Smooth muscle cell (in vitro differentiated cells): ENCODE measurements around the gene NUFIP2. TPM values are rescaled to one million over a fixed set of nuclear protein-coding genes. Genes with fewer than 3 reads are reported as not detected.

Experiments
- DNase-seq: peaks from one replicate; lab custom pipeline; 2025; ENCODE audit not compliant: unreplicated experiment; lab: John Stamatoyannopoulos, UW
- H2AFZ ChIP-seq: fragments of 200-600 bp; sonication (generic); 2 replicates; pipeline ENCODE4 v1.6.0; 2016; ENCODE audit warnings: antibody characterized with exemption, low read depth, mild to moderate bottlenecking
- H3F3A ChIP-seq: fragments of 200-600 bp; sonication (generic); 2 replicates; pipeline ENCODE4 v1.6.0; 2017; ENCODE audit warnings: antibody characterized with exemption, low read depth
- H3K27ac ChIP-seq: fragments of 200-600 bp; sonication (generic); 2 replicates; pipeline ENCODE4 v1.5.1; 2016; ENCODE audit warnings: low read depth, mild to moderate bottlenecking
- H3K27me3 ChIP-seq: fragments of 200-600 bp; sonication (generic); 2 replicates; pipeline ENCODE4 v1.6.1; 2016; ENCODE audit warnings: low read depth, mild to moderate bottlenecking
- H3K36me3 ChIP-seq: fragments of 200-600 bp; sonication (generic); 2 replicates; pipeline ENCODE4 v1.5.1; 2016; ENCODE audit warnings: low read depth
- H3K4me1 ChIP-seq: fragments of 200-600 bp; sonication (generic); 2 replicates; pipeline ENCODE4 v1.5.1; 2016; ENCODE audit warnings: low read depth
- H3K4me2 ChIP-seq: fragments of 200-600 bp; sonication (generic); 2 replicates; pipeline ENCODE4 v1.6.0; 2016; ENCODE audit warnings: mild to moderate bottlenecking
- H3K4me3 ChIP-seq: fragments of 200-600 bp; sonication (generic); 2 replicates; pipeline ENCODE4 v1.5.1; 2016; ENCODE audit warnings: mild to moderate bottlenecking
- H3K79me2 ChIP-seq: fragments of 200-600 bp; sonication (generic); 2 replicates; pipeline ENCODE4 v1.6.0; 2016; ENCODE audit warnings: low read depth, mild to moderate bottlenecking
- H3K9ac ChIP-seq: fragments of 200-600 bp; sonication (generic); 2 replicates; pipeline ENCODE4 v1.6.0; 2016; ENCODE audit warnings: low read depth
- H3K9me3 ChIP-seq: fragments of 200-600 bp; sonication (generic); replicated peaks from 2 replicates; pipeline ENCODE4 v1.5.1; 2016; ENCODE audit warnings: low read depth
- H4K20me1 ChIP-seq: fragments of 200-600 bp; sonication (generic); 2 replicates; pipeline ENCODE4 v1.6.0; 2016; ENCODE audit warnings: low read depth
- WGBS: methylation state at CpG from one replicate; pipeline ENCODE4 v1.1.7; 2016; ENCODE audit warnings: low lambda C conversion rate; 5-methylcytosine and 5-hydroxymethylcytosine counted together
- polyA plus RNA-seq: library from polyadenylated mRNA; unstranded; fragments of >200 nt; fragmentation: Nextera tagmentation; extraction: Ambion mirVana; gene quantifications from 2 replicates; pipeline ENCODE4 v1.2.1, GENCODE V29; 2016
- total RNA-seq: library from RNA; depleted of rRNA; stranded (reverse); fragments of >200 nt; gene quantifications from 2 replicates; pipeline ENCODE4 v1.2.3, GENCODE V29; 2014
- TF ChIP-seq, protein P1 (sequence below): fragments of 200-600 bp; sonication (generic); IDR thresholded peaks from 2 replicates; pipeline ENCODE4 v1.5.1; 2017; ENCODE audit warnings: borderline replicate concordance, mild to moderate bottlenecking, antibody characterized with exemption; ENCODE audit not compliant: insufficient read depth, poor library complexity, severe bottlenecking

The NUFIP2 gene
- total and polyA plus RNA-seq, 2 experiments from 2014 or later: 8.9 to 50.3 TPM

DNA sequence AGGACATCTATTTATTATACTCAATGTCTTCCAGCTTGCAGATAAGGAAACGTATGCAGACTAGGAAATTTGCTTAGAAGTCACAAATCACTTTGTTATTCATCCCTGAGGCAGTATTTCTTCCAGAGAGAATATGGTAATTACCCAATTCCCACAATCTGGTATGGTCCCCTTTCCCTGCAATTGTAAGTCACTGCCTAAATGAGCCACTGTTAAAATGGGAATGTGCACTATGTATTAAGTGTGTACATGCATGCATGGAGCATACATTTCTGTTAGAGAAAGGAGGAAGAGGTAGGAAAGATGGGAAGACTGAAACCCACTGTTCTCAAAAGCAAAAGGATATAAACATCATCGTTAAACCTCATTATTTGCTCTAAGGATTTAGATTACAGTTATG is 10.0 kb downstream of the NUFIP2 start:
- Histone ChIP-seq H3K4me3 (no peak overlapping the region), H2AFZ (no peak overlapping the region), H3K4me2 (no peak overlapping the region), H3K9me3 (peaks cover under 1% of the 10 kb centered on the region), H3K27ac (no peak overlapping the region), H3K36me3 (peaks cover 20% of the 10 kb centered on the region), H3K79me2 (peaks cover 100% of the 10 kb centered on the region), H3F3A (peaks cover 3% of the 10 kb centered on the region), H4K20me1 (peaks cover 100% of the 10 kb centered on the region), H3K9ac (no peak overlapping the region), H3K4me1 (no peaks in the 10 kb centered on the region), H3K27me3 (no peaks in the 10 kb centered on the region)
- DNase-seq: no peak
- 81% methylated on average over 2 of the region's 2 CpGs for WGBS
- TF ChIP-seq, protein P1, sequence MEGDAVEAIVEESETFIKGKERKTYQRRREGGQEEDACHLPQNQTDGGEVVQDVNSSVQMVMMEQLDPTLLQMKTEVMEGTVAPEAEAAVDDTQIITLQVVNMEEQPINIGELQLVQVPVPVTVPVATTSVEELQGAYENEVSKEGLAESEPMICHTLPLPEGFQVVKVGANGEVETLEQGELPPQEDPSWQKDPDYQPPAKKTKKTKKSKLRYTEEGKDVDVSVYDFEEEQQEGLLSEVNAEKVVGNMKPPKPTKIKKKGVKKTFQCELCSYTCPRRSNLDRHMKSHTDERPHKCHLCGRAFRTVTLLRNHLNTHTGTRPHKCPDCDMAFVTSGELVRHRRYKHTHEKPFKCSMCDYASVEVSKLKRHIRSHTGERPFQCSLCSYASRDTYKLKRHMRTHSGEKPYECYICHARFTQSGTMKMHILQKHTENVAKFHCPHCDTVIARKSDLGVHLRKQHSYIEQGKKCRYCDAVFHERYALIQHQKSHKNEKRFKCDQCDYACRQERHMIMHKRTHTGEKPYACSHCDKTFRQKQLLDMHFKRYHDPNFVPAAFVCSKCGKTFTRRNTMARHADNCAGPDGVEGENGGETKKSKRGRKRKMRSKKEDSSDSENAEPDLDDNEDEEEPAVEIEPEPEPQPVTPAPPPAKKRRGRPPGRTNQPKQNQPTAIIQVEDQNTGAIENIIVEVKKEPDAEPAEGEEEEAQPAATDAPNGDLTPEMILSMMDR: no peak

DNA sequence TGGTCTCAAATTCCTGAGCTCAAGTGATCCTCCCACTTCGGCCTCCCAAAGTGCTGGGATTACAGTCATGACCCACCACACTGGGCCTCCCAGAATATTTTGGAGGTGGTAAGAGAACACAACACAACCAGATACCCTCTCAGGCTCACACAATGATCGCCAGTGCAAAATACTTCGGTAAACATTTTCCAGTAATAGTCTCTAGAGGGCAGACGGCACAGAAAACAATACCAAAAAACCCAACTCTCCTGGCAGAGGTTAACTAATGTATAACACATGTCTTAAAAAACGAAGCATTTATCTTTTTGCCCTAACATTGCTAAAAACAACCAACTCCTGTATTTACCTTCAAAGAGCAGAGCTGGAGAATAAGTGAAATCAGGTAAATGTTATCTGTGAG is 10.5 kb downstream of the NUFIP2 start:
- TF ChIP-seq, protein P1: no peak
- H2AFZ ChIP-seq: no peak overlapping the region
- H4K20me1 ChIP-seq: peaks cover 100% of the 10 kb centered on the region
- H3K79me2 ChIP-seq: peaks cover 100% of the 10 kb centered on the region
- no peak for DNase-seq
- H3K27ac ChIP-seq: no peak overlapping the region
- H3K36me3 ChIP-seq: peaks cover 18% of the 10 kb centered on the region
- no peak overlapping the region for H3K9ac ChIP-seq
- H3K27me3 ChIP-seq: no peaks in the 10 kb centered on the region
- H3K4me2 ChIP-seq: no peak overlapping the region
- H3K4me3 ChIP-seq: no peak overlapping the region
- peaks cover 2% of the 10 kb centered on the region for H3K9me3 ChIP-seq
- 90% methylated on average over 5 of the region's 5 CpGs for WGBS
- H3F3A ChIP-seq: peaks cover under 1% of the 10 kb centered on the region
- no peaks in the 10 kb centered on the region for H3K4me1 ChIP-seq

DNA sequence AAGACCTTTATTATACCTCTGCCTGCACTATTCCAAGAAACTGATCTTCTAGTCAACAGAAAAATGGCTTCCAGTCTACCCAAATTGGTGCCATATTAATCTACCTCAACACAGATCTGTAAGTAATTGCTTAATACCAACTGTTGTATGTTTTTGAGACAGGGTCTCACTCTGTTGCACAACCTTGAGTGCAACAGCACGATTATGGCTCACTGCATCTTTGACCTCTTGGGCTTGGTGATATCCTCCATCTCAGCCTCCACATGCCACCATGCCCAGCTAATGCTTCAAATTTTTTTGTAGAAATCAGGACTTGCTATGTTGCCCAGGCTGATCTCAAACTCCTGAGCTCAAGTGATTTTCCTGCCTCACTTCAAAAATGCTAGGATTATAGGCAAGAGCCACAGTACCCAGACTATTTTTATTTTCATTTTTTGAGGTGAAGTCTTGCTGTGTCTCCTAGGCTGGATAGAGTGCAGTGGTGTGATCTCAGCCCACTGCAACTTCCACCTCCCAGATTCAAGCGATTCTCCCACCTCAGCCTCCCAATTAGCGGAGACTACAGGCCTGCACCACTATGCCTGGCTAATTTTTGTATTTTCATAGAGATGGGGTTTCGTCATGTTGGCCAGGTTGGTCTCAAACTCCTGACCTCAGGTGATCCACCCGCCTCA is 14.4 kb downstream of the NUFIP2 start:
- H3K4me3 ChIP-seq: no peak overlapping the region
- TF ChIP-seq, protein P1: no peak
- H3K27ac ChIP-seq: no peak overlapping the region
- no peak overlapping the region for H3K9ac ChIP-seq
- WGBS: 99% methylated on average over 5 of the region's 5 CpGs
- H4K20me1 ChIP-seq: peaks cover 100% of the 10 kb centered on the region
- H2AFZ ChIP-seq: no peak overlapping the region
- H3K36me3 ChIP-seq: peaks cover 5% of the 10 kb centered on the region
- no peak overlapping the region for H3K4me2 ChIP-seq
- DNase-seq: no peak
- H3K9me3 ChIP-seq: peaks cover 2% of the 10 kb centered on the region
- no peaks in the 10 kb centered on the region for H3F3A ChIP-seq
- no peaks in the 10 kb centered on the region for H3K27me3 ChIP-seq
- no peaks in the 10 kb centered on the region for H3K4me1 ChIP-seq
- peaks cover 100% of the 10 kb centered on the region for H3K79me2 ChIP-seq

DNA sequence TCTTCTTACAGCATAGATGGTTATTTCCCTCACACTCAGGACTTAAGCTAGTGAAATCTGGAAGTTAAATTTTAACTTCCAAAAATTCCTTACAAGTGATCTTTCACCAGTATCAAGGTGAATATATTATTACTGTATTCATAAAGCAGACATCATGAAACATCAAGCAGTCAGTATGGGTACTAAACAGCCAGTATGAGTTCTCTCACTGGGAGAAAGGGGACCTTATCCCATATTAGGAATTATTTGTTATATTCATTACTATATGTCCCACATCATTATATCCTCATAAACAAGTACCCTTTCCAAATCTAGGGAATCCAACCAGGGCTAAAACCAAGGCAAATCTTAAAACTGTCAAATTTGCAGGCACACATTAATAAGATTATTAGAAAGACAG is 15.3 kb downstream of the NUFIP2 start:
- no peak overlapping the region for H2AFZ ChIP-seq
- no peak overlapping the region for H3K27ac ChIP-seq
- no peaks in the 10 kb centered on the region for H3K4me1 ChIP-seq
- H3K9me3 ChIP-seq: peaks cover 2% of the 10 kb centered on the region
- H3K79me2 ChIP-seq: peaks cover 100% of the 10 kb centered on the region
- H3K4me3 ChIP-seq: no peak overlapping the region
- no peak overlapping the region for H3K4me2 ChIP-seq
- peaks cover 5% of the 10 kb centered on the region for H3K36me3 ChIP-seq
- H3K27me3 ChIP-seq: no peaks in the 10 kb centered on the region
- TF ChIP-seq, protein P1: no peak
- H3K9ac ChIP-seq: no peak overlapping the region
- no peaks in the 10 kb centered on the region for H3F3A ChIP-seq
- H4K20me1 ChIP-seq: peaks cover 100% of the 10 kb centered on the region
- DNase-seq: no peak
